GM15510 (cell line): ENCODE measurements around the gene SLC34A1.

Source experiments
- POLR2A ChIP-seq: IDR thresholded peaks from 3 replicates; pipeline ENCODE4 v1.6.1; 2011; ENCODE audit warnings: borderline replicate concordance; ENCODE audit not compliant: insufficient read length; ENCODE audit errors: extremely low read depth

SLC34A1 gene

GRCh38 chr5:177363565-177363964 is 20.7 kb upstream of the SLC34A1 start:
- TF ChIP-seq POLR2A, result no peak

- no peak for TF ChIP-seq POLR2A
These were observed 19.9 kb upstream of the SLC34A1 start for GRCh38 chr5:177364159-177364962.

- TF ChIP-seq POLR2A, result no peak
These were observed 18.2 kb upstream of the SLC34A1 start for GRCh38 chr5:177365845-177366527.

- TF ChIP-seq POLR2A, result no peak
These were observed 17.5 kb upstream of the SLC34A1 start for GRCh38 chr5:177366528-177367322.

GRCh38 chr5:177367323-177367848 is 16.8 kb upstream of the SLC34A1 start:
- TF ChIP-seq POLR2A, result no peak

- no peak for TF ChIP-seq POLR2A
These were observed 16.0 kb upstream of the SLC34A1 start for GRCh38 chr5:177367981-177368868.

- no peak for TF ChIP-seq POLR2A
These were observed 15.2 kb upstream of the SLC34A1 start for GRCh38 chr5:177368869-177369644.

GRCh38 chr5:177369645-177370440 is 14.4 kb upstream of the SLC34A1 start:
- no peak for TF ChIP-seq POLR2A

- no peak for TF ChIP-seq POLR2A
These were observed 13.6 kb upstream of the SLC34A1 start for GRCh38 chr5:177370488-177371119.

- no peak for TF ChIP-seq POLR2A
These were observed 12.9 kb upstream of the SLC34A1 start for GRCh38 chr5:177371120-177372033.

- no peak for TF ChIP-seq POLR2A
These were observed 12.0 kb upstream of the SLC34A1 start for GRCh38 chr5:177372034-177372896.

- no peak for TF ChIP-seq POLR2A
These were observed 11.3 kb upstream of the SLC34A1 start for GRCh38 chr5:177372910-177373309.
